DND-41 (cell line): ENCODE measurements around the gene ZNF134.

ENCODE experiments used
- ATAC-seq: fragments of 200-7000 bp; cut with Tn5 transposase; 3 replicates; pipeline ENCODE4 v1.9.1; 2021; ENCODE audit warnings: low read depth; ENCODE audit not compliant: insufficient read depth
- DNase-seq: peaks from one replicate; pipeline ENCODE4 v3.0.0-alpha.2; 2020
- H2AFZ ChIP-seq: 2 replicates; pipeline ENCODE4 v1.6.0; 2012; ENCODE audit warnings: low read depth, low read length
- H3K27ac ChIP-seq: 2 replicates; pipeline ENCODE4 v1.5.1; 2012; ENCODE audit warnings: low read length, inconsistent platforms
- H3K27me3 ChIP-seq: fragments of 200-600 bp; sonication (generic); 2 replicates; pipeline ENCODE4 v1.6.0; 2012; ENCODE audit warnings: low read length, mild to moderate bottlenecking, inconsistent platforms; ENCODE audit not compliant: insufficient read depth, poor library complexity
- H3K36me3 ChIP-seq: 2 replicates; pipeline ENCODE4 v1.5.1; 2012; ENCODE audit warnings: low read length, inconsistent platforms; ENCODE audit not compliant: insufficient read depth
- H3K4me1 ChIP-seq: 2 replicates; pipeline ENCODE4 v1.5.1; 2012; ENCODE audit warnings: mild to moderate bottlenecking, low read length; ENCODE audit not compliant: insufficient read depth
- H3K4me2 ChIP-seq: 2 replicates; pipeline ENCODE4 v1.6.0; 2012; ENCODE audit warnings: mild to moderate bottlenecking, moderate library complexity, low read length, inconsistent platforms; ENCODE audit not compliant: insufficient read depth
- H3K4me3 ChIP-seq, 2 experiments: fragments of 200-600 bp in 1 of 2; shearing (Covaris generic) in 1 of 2; 2 replicates each; pipeline ENCODE4 v1.5.1; 2012 to 2016; ENCODE audit warnings: inconsistent platforms in 2 of 2, low read length in 2 of 2, mild to moderate bottlenecking in 2 of 2, low read depth in 1 of 2, moderate library complexity in 1 of 2
- H3K79me2 ChIP-seq: 2 replicates; pipeline ENCODE4 v1.6.0; 2012; ENCODE audit warnings: low read length, inconsistent platforms; ENCODE audit not compliant: insufficient read depth
- H3K9ac ChIP-seq: 2 replicates; pipeline ENCODE4 v1.6.0; 2012; ENCODE audit warnings: low read depth, mild to moderate bottlenecking, inconsistent platforms, low read length, moderate library complexity
- H3K9me3 ChIP-seq: 2 replicates; pipeline ENCODE4 v1.5.1; 2012; ENCODE audit warnings: low read length, moderate library complexity, mild to moderate bottlenecking, inconsistent platforms; ENCODE audit not compliant: insufficient read depth, severe bottlenecking
- H4K20me1 ChIP-seq: 2 replicates; pipeline ENCODE4 v1.6.0; 2012; ENCODE audit warnings: low read length; ENCODE audit not compliant: insufficient read depth
- EZH2 ChIP-seq: IDR thresholded peaks from 3 replicates; pipeline ENCODE4 v1.6.1; 2012; ENCODE audit warnings: borderline replicate concordance, low read depth, mild to moderate bottlenecking, moderate library complexity, low read length, inconsistent platforms; ENCODE audit not compliant: severe bottlenecking
- TF ChIP-seq, protein P1 (sequence below): IDR thresholded peaks from 2 replicates; pipeline ENCODE4 v1.5.1; 2012; ENCODE audit warnings: borderline replicate concordance, low read length, moderate library complexity, mild to moderate bottlenecking; ENCODE audit not compliant: poor library complexity, severe bottlenecking; ENCODE audit errors: extremely low read depth

ZNF134 gene

DNA sequence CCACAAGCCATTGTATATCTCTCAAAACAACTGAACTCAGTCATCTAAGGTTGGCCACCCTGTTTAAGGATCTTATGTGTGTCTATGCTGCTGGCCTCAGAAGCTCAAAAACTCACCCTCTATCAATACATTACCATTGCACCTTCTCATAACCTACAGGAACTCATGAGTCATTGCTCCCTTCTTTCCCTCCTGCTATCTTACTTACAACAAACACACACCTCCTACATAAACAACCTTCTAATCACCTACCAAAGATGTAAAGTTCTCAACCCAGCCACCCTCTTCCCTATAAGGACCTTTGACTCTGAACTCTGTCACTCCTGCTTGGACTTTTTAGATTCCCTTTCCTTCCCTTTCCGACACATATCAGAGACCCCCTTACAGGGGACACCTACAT is 41.4 kb downstream of the ZNF134 start:
- H3K27ac ChIP-seq, result no peak overlapping the region
- peaks cover 24% of the 10 kb centered on the region for H3K4me1 ChIP-seq
- H3K9ac ChIP-seq, result no peak overlapping the region
- H3K4me3 ChIP-seq, result no peak overlapping the region
- H3K27me3 ChIP-seq, result no peaks in the 10 kb centered on the region
- H3K4me2 ChIP-seq, result no peak overlapping the region
- no peaks in the 10 kb centered on the region; the same call in 1 of the 2 replicates for H3K36me3 ChIP-seq
- H2AFZ ChIP-seq, result no peak overlapping the region
- H3K9me3 ChIP-seq, result peaks cover 17% of the 10 kb centered on the region
- H3K79me2 ChIP-seq, result no peaks in the 10 kb centered on the region
- H4K20me1 ChIP-seq, result no peaks in the 10 kb centered on the region
- no peak for ATAC-seq
- no peak for DNase-seq
- TF ChIP-seq, protein P1, sequence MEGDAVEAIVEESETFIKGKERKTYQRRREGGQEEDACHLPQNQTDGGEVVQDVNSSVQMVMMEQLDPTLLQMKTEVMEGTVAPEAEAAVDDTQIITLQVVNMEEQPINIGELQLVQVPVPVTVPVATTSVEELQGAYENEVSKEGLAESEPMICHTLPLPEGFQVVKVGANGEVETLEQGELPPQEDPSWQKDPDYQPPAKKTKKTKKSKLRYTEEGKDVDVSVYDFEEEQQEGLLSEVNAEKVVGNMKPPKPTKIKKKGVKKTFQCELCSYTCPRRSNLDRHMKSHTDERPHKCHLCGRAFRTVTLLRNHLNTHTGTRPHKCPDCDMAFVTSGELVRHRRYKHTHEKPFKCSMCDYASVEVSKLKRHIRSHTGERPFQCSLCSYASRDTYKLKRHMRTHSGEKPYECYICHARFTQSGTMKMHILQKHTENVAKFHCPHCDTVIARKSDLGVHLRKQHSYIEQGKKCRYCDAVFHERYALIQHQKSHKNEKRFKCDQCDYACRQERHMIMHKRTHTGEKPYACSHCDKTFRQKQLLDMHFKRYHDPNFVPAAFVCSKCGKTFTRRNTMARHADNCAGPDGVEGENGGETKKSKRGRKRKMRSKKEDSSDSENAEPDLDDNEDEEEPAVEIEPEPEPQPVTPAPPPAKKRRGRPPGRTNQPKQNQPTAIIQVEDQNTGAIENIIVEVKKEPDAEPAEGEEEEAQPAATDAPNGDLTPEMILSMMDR, result no peak
- no peak for TF ChIP-seq EZH2

DNA sequence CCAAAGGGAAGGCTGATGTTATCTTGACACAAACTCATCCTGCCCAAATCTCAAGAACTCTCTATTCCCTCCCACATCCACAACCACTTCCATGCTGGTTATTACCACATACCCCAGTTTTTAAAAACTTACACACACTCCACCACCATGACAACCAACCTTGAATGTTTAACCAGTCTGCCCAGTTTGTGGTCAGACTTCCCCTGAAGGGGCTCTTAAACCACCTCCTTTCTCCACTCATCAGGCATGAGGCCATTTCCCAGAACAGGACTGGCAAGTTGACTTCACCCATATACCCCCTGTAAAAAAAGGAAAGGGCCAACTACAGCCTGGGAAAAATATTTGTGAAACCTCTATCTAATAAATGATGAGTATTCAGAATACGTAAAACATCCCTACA is 42.3 kb downstream of the ZNF134 start:
- Histone ChIP-seq H3K9ac (no peak overlapping the region), H3K79me2 (no peaks in the 10 kb centered on the region), H3K4me3 (no peak overlapping the region), H3K4me1 (peaks cover 15% of the 10 kb centered on the region), H3K27ac (no peak overlapping the region), H2AFZ (no peak overlapping the region), H3K27me3 (no peaks in the 10 kb centered on the region), H3K36me3 (no peaks in the 10 kb centered on the region; the same call in 1 of the 2 replicates), H3K9me3 (peaks cover 17% of the 10 kb centered on the region), H4K20me1 (no peaks in the 10 kb centered on the region), H3K4me2 (no peak overlapping the region)
- DNase-seq, result no peak
- no peak for ATAC-seq
- TF ChIP-seq, protein P1, result no peak
- TF ChIP-seq EZH2, result no peak

DNA sequence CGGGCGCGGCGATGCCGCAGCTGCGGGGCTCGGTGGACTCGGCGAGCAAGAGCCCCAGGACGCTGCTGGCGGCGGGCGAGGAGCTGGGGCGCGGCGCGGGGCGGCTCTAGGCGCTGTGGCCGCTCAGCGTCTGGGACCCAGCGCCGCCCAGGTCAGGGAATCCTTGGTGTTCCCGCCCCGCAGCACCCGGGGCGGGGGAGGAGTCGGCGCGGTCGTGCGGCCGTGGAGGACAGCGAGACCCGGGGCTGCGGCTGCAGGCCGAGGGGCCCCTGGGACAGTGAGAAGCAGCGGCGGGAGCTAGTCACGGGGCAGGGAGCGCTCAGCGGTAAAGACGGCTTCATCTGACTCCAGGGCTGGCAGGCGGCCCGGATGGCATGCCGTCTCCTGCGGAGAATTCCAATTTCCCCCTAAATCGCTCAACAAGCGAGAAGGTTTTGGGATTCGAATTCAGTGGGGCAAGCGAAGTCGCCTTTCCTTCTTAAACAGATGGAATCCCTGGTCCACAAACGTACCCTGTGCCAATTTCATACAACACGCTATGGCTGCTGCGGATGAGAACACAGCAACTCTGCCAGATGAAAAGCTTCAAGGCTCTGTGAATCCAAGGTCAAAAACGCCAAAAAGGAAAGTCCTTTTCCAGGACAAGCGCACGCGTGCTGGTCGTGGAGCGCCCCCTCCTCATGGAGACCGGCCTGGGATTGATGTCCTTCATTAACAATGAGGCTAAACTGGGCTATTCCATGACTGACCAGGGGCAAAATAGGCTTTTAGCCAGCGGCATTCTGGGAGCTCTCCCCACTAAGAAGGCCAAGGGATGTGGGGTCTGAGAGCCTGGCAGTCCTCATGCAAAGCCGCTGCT is 50.5 kb downstream of the ZNF134 start:
- Histone ChIP-seq H3K36me3 (no peaks in the 10 kb centered on the region), H3K27ac (no peak overlapping the region), H3K27me3 (no peaks in the 10 kb centered on the region), H4K20me1 (no peaks in the 10 kb centered on the region), H3K9ac (no peak overlapping the region), H3K4me2 (no peak overlapping the region), H3K9me3 (no peaks in the 10 kb centered on the region), H2AFZ (no peak overlapping the region), H3K4me1 (no peaks in the 10 kb centered on the region), H3K4me3 (no peak overlapping the region), H3K79me2 (no peaks in the 10 kb centered on the region)
- TF ChIP-seq EZH2, result no peak
- TF ChIP-seq, protein P1, result no peak
- no peak for ATAC-seq
- DNase-seq, result no peak
